NB4 (cell line): Measurements from ENCODE around the gene PHGDH.

ENCODE experiments used
- POLR2A ChIP-seq: IDR thresholded peaks from 2 replicates; pipeline ENCODE4 v1.6.1; 2011; ENCODE audit warnings: mild to moderate bottlenecking; ENCODE audit not compliant: insufficient read length; ENCODE audit errors: extremely low read depth
- TF ChIP-seq, protein P1 (sequence below): IDR thresholded peaks from one replicate; pipeline ENCODE4 v1.5.1; 2012; ENCODE audit warnings: low read depth, low read length

DNA sequence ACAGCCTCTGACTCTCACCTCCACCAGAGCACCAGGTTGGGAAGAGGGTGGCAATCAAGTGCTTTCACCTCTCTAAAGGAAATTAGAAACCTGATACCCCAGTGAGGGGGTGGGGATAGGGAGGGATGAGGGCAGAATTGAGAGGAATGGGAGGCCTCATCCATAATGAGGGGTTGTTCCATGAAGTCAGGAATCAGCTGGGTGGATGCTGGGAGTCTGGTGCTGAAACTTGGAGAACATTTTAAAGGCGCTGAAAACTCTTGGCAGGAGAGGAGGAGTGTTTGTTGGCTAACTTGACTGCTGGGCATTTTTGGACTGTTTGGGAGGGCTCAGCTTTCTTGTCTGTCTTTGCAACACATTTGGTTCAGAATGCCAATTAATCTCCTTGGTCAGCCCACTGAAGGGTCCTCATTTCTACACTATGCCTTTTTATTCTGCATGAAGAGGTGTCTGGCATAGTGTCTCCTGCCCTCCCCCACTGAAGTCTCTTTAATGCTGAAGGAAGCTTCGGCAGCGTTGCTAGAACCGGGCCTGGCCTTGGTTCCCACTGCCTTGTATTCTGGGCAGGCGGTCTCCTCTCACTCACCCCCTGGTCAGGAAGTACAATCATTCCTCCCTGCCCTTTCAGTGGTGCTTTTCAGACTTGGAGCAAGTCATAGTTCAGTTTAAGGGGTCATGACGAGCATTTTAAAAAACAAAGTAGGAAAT is 2.2 kb downstream of the PHGDH start:
- TF ChIP-seq, protein P1, sequence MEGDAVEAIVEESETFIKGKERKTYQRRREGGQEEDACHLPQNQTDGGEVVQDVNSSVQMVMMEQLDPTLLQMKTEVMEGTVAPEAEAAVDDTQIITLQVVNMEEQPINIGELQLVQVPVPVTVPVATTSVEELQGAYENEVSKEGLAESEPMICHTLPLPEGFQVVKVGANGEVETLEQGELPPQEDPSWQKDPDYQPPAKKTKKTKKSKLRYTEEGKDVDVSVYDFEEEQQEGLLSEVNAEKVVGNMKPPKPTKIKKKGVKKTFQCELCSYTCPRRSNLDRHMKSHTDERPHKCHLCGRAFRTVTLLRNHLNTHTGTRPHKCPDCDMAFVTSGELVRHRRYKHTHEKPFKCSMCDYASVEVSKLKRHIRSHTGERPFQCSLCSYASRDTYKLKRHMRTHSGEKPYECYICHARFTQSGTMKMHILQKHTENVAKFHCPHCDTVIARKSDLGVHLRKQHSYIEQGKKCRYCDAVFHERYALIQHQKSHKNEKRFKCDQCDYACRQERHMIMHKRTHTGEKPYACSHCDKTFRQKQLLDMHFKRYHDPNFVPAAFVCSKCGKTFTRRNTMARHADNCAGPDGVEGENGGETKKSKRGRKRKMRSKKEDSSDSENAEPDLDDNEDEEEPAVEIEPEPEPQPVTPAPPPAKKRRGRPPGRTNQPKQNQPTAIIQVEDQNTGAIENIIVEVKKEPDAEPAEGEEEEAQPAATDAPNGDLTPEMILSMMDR = no peak
- TF ChIP-seq POLR2A = no peak
